ENCODE data around the gene SHISA2. TPM values are rescaled to one million over a fixed set of nuclear protein-coding genes. Genes with fewer than 3 reads are reported as not detected.

The SHISA2 gene
- polyA plus RNA-seq, 1 experiment, result not detected

- no peaks in the 10 kb centered on the region for H3K36me3 ChIP-seq (ENCODE audit: control insufficient read depth, insufficient read depth, low read length)
- ChIA-PET POLR2A (no interaction called here), CTCF (no interaction called here)
- H3K27me3 ChIP-seq (ENCODE audit: control insufficient read depth, insufficient read depth, low read length), result no peaks in the 10 kb centered on the region
- H3K4me3 ChIP-seq (ENCODE audit: low read depth, low read length), result no peak overlapping the region
- DNase-seq (ENCODE audit: low read depth), result no peak
- no peak for TF ChIP-seq CTCF (IDR thresholded peaks at IDR 0.05; ENCODE audit: insufficient read depth, low read depth, low read length)
Measured at GRCh38 chr13:26024558-26024957, 27.3 kb downstream of the SHISA2 start.

- DNase-seq (ENCODE audit: low read depth), result peak; percentile 34
- no peak for TF ChIP-seq CTCF (IDR thresholded peaks at IDR 0.05; ENCODE audit: insufficient read depth, low read depth, low read length)
- no peaks in the 10 kb centered on the region for H3K36me3 ChIP-seq (ENCODE audit: control insufficient read depth, insufficient read depth, low read length)
- ChIA-PET CTCF (no interaction called here), POLR2A (no interaction called here)
- H3K27me3 ChIP-seq (ENCODE audit: control insufficient read depth, insufficient read depth, low read length), result no peaks in the 10 kb centered on the region
- no peak overlapping the region for H3K4me3 ChIP-seq (ENCODE audit: low read depth, low read length)
Measured at GRCh38 chr13:26022538-26023292, 29.1 kb downstream of the SHISA2 start.

DNA sequence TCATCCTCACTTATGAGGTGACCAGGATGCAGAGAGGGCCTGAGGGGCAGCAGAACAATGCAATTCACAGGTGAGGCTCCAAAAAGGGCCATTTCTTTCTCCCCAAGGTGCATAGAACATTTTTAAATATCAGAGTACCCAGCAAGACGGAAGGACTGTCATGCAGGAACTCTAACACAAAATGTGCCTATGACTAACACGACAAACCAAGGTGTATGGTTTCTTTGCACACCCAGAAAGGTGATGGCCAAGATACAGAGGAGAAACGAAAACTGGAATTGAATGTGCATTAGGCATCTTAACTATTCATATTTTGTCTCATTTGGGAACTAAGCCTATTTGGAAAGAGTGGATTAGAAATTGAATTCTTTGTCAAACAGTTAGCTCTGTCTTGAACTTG is 29.9 kb downstream of the SHISA2 start:
- no peaks in the 10 kb centered on the region for H3K27me3 ChIP-seq (ENCODE audit: control insufficient read depth, insufficient read depth, low read length)
- no peak for DNase-seq (ENCODE audit: low read depth)
- CTCF ChIA-PET, result no interaction called here

DNA sequence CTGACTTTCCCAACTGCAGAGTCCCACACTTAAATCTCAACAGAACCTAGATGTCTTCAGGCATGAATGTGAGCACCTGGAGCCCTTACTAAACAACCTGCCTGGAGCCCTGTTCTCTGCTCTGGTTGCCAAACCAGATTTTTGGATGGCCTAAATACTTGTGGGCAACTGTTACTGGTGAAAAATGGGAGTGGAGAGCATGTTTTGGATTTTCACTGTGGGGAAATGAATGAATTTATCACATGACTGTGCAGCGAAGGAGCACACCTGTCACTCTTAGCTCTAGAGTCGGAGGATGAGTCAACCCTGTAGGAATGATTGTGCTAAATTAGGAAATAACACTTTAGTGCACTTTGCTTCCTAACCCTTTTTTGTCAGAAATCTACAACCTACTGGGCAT is 30.3 kb downstream of the SHISA2 start:
- TF ChIP-seq CTCF (IDR thresholded peaks at IDR 0.05; ENCODE audit: insufficient read depth, low read depth, low read length), result no peak
- CTCF ChIA-PET, result no interaction called here
- Histone ChIP-seq H3K4me3 (ENCODE audit: low read depth, low read length) (no peak overlapping the region), H3K36me3 (ENCODE audit: control insufficient read depth, insufficient read depth, low read length) (no peaks in the 10 kb centered on the region), H3K27me3 (ENCODE audit: control insufficient read depth, insufficient read depth, low read length) (no peaks in the 10 kb centered on the region)
- POLR2A ChIA-PET, result no interaction called here
- no peak for DNase-seq (ENCODE audit: low read depth)

More for the DNA sequence above, 29.9 kb downstream of the SHISA2 start:
- POLR2A ChIA-PET, result no interaction called here
- TF ChIP-seq CTCF (IDR thresholded peaks at IDR 0.05; ENCODE audit: insufficient read depth, low read depth, low read length), result no peak
- Histone ChIP-seq H3K36me3 (ENCODE audit: control insufficient read depth, insufficient read depth, low read length) (no peaks in the 10 kb centered on the region), H3K4me3 (ENCODE audit: low read depth, low read length) (no peak overlapping the region)

DNA sequence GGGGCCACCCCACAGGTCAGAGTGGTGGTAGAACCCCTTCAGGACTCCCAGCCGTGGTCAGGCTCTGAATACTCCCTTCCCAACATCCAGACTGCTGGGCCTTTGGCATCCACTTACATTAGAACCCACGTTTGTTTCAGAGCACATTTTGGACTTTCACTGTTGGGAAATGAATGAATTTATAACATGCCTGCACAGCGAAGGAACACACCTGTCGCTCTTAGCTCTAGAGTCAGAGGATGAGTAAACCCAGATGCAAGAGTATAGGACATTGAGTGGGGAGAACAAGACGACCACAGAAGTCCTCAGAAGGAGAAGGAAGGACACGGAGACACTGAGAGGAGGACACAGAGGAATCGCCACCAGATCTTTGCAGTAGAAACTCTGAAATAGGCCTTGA is 30.9 kb downstream of the SHISA2 start:
- CTCF ChIA-PET, result no interaction called here
- H3K36me3 ChIP-seq (ENCODE audit: control insufficient read depth, insufficient read depth, low read length), result no peaks in the 10 kb centered on the region
- H3K27me3 ChIP-seq (ENCODE audit: control insufficient read depth, insufficient read depth, low read length), result no peaks in the 10 kb centered on the region
- TF ChIP-seq CTCF (IDR thresholded peaks at IDR 0.05; ENCODE audit: insufficient read depth, low read depth, low read length), result no peak
- POLR2A ChIA-PET, result no interaction called here
- no peak overlapping the region for H3K4me3 ChIP-seq (ENCODE audit: low read depth, low read length)
- DNase-seq (ENCODE audit: low read depth), result no peak
